Fibroblast of lung (primary cell): ENCODE results near the gene MROH2A.

Experiments used
- CTCF ChIP-seq, 2 donors: IDR thresholded peaks in 1 of 2; conservative IDR thresholded peaks in 1 of 2; 1 replicate in 1 of 2; 2 replicates in 1 of 2; pipeline ENCODE4 v1.5.1; 2011 to 2012; ENCODE audit warnings: low read length in 2 of 2, control low read depth in 1 of 2, inconsistent platforms in 1 of 2, low read depth in 1 of 2, mild to moderate bottlenecking in 1 of 2
- EZH2 ChIP-seq: IDR thresholded peaks from 2 replicates; pipeline ENCODE4 v1.5.1; 2012; ENCODE audit warnings: low read length, control low read depth, mild to moderate bottlenecking; ENCODE audit errors: missing control alignments

GRCh38 chr2:233799087-233799665 is 21.0 kb downstream of the MROH2A start:
- TF ChIP-seq EZH2 (no peak), CTCF (conservative IDR thresholded peaks at IDR 0.05 in 1 of 2, IDR thresholded peaks at IDR 0.05 in 1 of 2; ENCODE audit: low read depth in 1 of 2, low read length in 2 of 2) (no peak)
